HCT116 (cell line): Measurements from ENCODE around the gene SEPHS1. TPM values are rescaled to one million over a fixed set of nuclear protein-coding genes. Genes with fewer than 3 reads are reported as not detected.

Experiments
- ATAC-seq: fragments of 200-7000 bp; cut with Tn5 transposase; 2 replicates; pipeline ENCODE4 v1.9.1; 2020; ENCODE audit warnings: mild to moderate bottlenecking, moderate library complexity
- BruUV-seq: library from RNA; stranded (reverse); fragments of 400-500 nt; replicated peaks from 2 replicates; lab custom pipeline; 2021; lab: Mats Ljungman, UMichigan
- CTCF ChIA-PET: fragments of 300-600 bp; sonication (Branson Sonifier 250); formaldehyde crosslinking; loops from one replicate; lab custom pipeline; 2021; ENCODE audit warnings: antibody characterized with exemption; lab: Charles Lee
- POLR2A ChIA-PET: fragments of 300-600, 350-600 bp; sonication (Branson Sonifier 250); formaldehyde crosslinking; loops from one replicate; lab custom pipeline; 2021; ENCODE audit warnings: antibody characterized with exemption; lab: Charles Lee
- RAD21 ChIA-PET, 2 experiments: fragments of 300-600 bp; sonication (Branson Sonifier 250); formaldehyde crosslinking; loops; one replicate each; lab custom pipeline; 2023; ENCODE audit warnings: low total read pairs in 2 of 2; ENCODE audit not compliant: uncharacterized antibody in 2 of 2, unreplicated experiment in 2 of 2, low non-redundant PET in 1 of 2; lab: Charles Lee
- DNase-seq: peaks from one replicate; pipeline ENCODE4 v3.0.0-alpha.2; 2010; ENCODE audit warnings: low read depth, low spot score
- H2AFZ ChIP-seq: fragments of 200-600 bp; shearing (Covaris generic), sonication (generic); 2 replicates; pipeline ENCODE4 v1.6.1; 2017; ENCODE audit warnings: low read depth, mixed run types, mixed read lengths, antibody characterized with exemption, low read length; ENCODE audit not compliant: poor library complexity, severe bottlenecking
- H3K27ac ChIP-seq: 2 replicates; pipeline ENCODE4 v1.5.1; 2012; ENCODE audit warnings: low read depth, low read length
- H3K27me3 ChIP-seq: fragments of 200-600 bp; sonication (generic); 2 replicates; pipeline ENCODE4 v1.6.1; 2016; ENCODE audit warnings: mixed run types, low read length, mixed read lengths; ENCODE audit not compliant: insufficient read depth
- H3K36me3 ChIP-seq, 2 experiments: fragments of 200-500 bp in 1 of 2; fragments of 200-600 bp in 1 of 2; sonication (Bioruptor generic) in 1 of 2; sonication (generic) in 1 of 2; 2 replicates each; pipeline versions ENCODE4 v1.5.1 to v1.6.1; 2014 to 2016; ENCODE audit warnings: low read length in 2 of 2, inconsistent platforms in 1 of 2, mixed read lengths in 1 of 2, mixed run types in 1 of 2; ENCODE audit not compliant: insufficient read depth in 2 of 2, control insufficient read depth in 1 of 2
- H3K4me1 ChIP-seq, 2 experiments: fragments of 200-600 bp in 1 of 2; sonication (generic) in 1 of 2; 2 replicates each; pipeline versions ENCODE4 v1.5.1 to v1.6.1; 2012 to 2017; ENCODE audit warnings: low read length in 2 of 2, inconsistent platforms in 1 of 2, mild to moderate bottlenecking in 1 of 2, mixed read lengths in 1 of 2, mixed run types in 1 of 2, moderate library complexity in 1 of 2; ENCODE audit not compliant: insufficient read depth in 2 of 2, control insufficient read depth in 1 of 2
- H3K4me2 ChIP-seq: fragments of 200-600 bp; sonication (generic); 2 replicates; pipeline ENCODE4 v1.6.1; 2017; ENCODE audit warnings: mixed run types, low read length, mixed read lengths
- H3K4me3 ChIP-seq, 2 experiments: fragments of 200-600 bp in 1 of 2; sonication (generic) in 1 of 2; replicated peaks in 1 of 2; 2 replicates each; pipeline ENCODE4 v1.5.1; 2011 to 2016; ENCODE audit warnings: low read length in 2 of 2, control low read depth in 1 of 2, low read depth in 1 of 2, mild to moderate bottlenecking in 1 of 2, mixed read lengths in 1 of 2, mixed run types in 1 of 2
- H3K79me2 ChIP-seq: fragments of 200-600 bp; sonication (generic); 2 replicates; pipeline ENCODE4 v1.6.1; 2017; ENCODE audit warnings: mild to moderate bottlenecking, mixed run types, low read length, moderate library complexity, mixed read lengths; ENCODE audit not compliant: insufficient read depth
- H3K9ac ChIP-seq: fragments of 200-600 bp; sonication (generic); 2 replicates; pipeline ENCODE4 v1.6.1; 2016; ENCODE audit warnings: low read length, mixed read lengths
- H3K9me2 ChIP-seq: fragments of 200-600 bp; sonication (generic), shearing (Covaris generic); 2 replicates; pipeline ENCODE4 v1.6.1; 2017; ENCODE audit warnings: mixed run types, mild to moderate bottlenecking, moderate library complexity; ENCODE audit not compliant: insufficient read depth
- H3K9me3 ChIP-seq, 2 experiments: fragments of 200-500 bp in 1 of 2; fragments of 200-600 bp in 1 of 2; sonication (Bioruptor generic) in 1 of 2; sonication (generic) in 1 of 2; 2 replicates each; pipeline ENCODE4 v1.6.1; 2014 to 2017; ENCODE audit warnings: low read length in 2 of 2, mixed read lengths in 2 of 2, inconsistent platforms in 1 of 2, low read depth in 1 of 2, mild to moderate bottlenecking in 1 of 2, mixed run types in 1 of 2, moderate library complexity in 1 of 2; ENCODE audit not compliant: control insufficient read depth in 1 of 2, insufficient read depth in 1 of 2
- H4K20me1 ChIP-seq: fragments of 200-600 bp; sonication (generic), shearing (Covaris generic); 2 replicates; pipeline ENCODE4 v1.6.1; 2017; ENCODE audit warnings: mixed run types, mild to moderate bottlenecking, moderate library complexity; ENCODE audit not compliant: insufficient read depth
- EGR1 ChIP-seq: IDR thresholded peaks from 2 replicates; pipeline ENCODE4 v1.6.1; 2012; ENCODE audit warnings: low read depth
- EZH2 ChIP-seq: fragments of 200-600 bp; sonication (generic); IDR thresholded peaks from 2 replicates; pipeline ENCODE4 v1.6.1; 2017; ENCODE audit warnings: antibody characterized with exemption, mixed run types
- FOSL1 ChIP-seq: IDR thresholded peaks from 2 replicates; pipeline ENCODE4 v1.6.1; 2012; ENCODE audit warnings: low read depth
- JUND ChIP-seq: IDR thresholded peaks from 2 replicates; pipeline ENCODE4 v1.6.1; 2012
- RAD21 ChIP-seq: IDR thresholded peaks from 2 replicates; pipeline ENCODE4 v1.6.1; 2012; ENCODE audit warnings: low read depth, mild to moderate bottlenecking
- SP1 ChIP-seq: IDR thresholded peaks from 2 replicates; pipeline ENCODE4 v1.6.1; 2012; ENCODE audit warnings: low read depth
- SRF ChIP-seq: IDR thresholded peaks from 2 replicates; pipeline ENCODE4 v1.6.1; 2012; ENCODE audit warnings: low read depth
- YY1 ChIP-seq: IDR thresholded peaks from 2 replicates; pipeline ENCODE4 v1.6.1; 2011; ENCODE audit warnings: low read length, low read depth, moderate library complexity, mild to moderate bottlenecking; ENCODE audit not compliant: insufficient replicate concordance; ENCODE audit errors: extremely low read depth
- ZFX ChIP-seq: fragments of 450-650 bp; IDR thresholded peaks from 2 replicates; pipeline ENCODE4 v1.6.1; 2017
- intact Hi-C: fragments of 100-400 bp; cut with micrococcal nuclease; formaldehyde crosslinking; loops from 2 replicates; pipeline ENCODE4 v1.10.0; 2022
- total RNA-seq: library from RNA; stranded (reverse); gene quantifications from one replicate; pipeline ENCODE4 v1.2.1, GENCODE V29; 2021; ENCODE audit not compliant: unreplicated experiment
- TF ChIP-seq, protein P1 (sequence below): IDR thresholded peaks from 2 replicates; pipeline ENCODE4 v1.6.1; 2012
- TF ChIP-seq, protein P2 (sequence below): IDR thresholded peaks from 2 replicates; pipeline ENCODE4 v1.6.1; 2012; ENCODE audit warnings: low read depth

The SEPHS1 gene
- total RNA-seq, 1 experiment from 2014 or later: 51.7 TPM

DNA sequence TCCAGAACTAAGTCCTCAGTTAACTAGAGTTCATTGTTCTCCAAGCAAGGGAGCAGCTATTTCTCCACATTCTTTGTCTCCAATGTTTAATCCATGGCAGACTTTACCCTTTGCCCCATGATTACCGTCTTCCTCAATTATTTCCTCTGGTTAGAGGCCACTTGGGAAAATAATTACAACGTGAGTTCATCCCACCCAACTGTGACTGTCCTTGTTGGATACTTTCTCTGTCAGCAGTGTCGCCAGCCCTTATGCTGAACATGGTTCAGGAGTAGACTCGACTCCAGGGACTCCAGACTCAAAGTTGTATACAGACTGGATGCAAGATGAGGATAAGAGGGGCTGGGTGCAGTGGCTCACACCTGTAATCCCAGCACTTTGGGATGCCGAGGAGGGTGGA lies 17.1 kb upstream of the SEPHS1 start:
- Histone ChIP-seq H3K9me3 (no peaks in the 10 kb centered on the region), H2AFZ (no peak overlapping the region)
- TF ChIP-seq RAD21: no peak
- TF ChIP-seq, protein P1, sequence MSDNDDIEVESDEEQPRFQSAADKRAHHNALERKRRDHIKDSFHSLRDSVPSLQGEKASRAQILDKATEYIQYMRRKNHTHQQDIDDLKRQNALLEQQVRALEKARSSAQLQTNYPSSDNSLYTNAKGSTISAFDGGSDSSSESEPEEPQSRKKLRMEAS: no peak
- no peak for TF ChIP-seq SP1
- TF ChIP-seq EGR1: no peak
- TF ChIP-seq FOSL1: no peak
- no peak for TF ChIP-seq ZFX
- no peak for TF ChIP-seq EZH2
- no peak for TF ChIP-seq JUND
- TF ChIP-seq, protein P2, sequence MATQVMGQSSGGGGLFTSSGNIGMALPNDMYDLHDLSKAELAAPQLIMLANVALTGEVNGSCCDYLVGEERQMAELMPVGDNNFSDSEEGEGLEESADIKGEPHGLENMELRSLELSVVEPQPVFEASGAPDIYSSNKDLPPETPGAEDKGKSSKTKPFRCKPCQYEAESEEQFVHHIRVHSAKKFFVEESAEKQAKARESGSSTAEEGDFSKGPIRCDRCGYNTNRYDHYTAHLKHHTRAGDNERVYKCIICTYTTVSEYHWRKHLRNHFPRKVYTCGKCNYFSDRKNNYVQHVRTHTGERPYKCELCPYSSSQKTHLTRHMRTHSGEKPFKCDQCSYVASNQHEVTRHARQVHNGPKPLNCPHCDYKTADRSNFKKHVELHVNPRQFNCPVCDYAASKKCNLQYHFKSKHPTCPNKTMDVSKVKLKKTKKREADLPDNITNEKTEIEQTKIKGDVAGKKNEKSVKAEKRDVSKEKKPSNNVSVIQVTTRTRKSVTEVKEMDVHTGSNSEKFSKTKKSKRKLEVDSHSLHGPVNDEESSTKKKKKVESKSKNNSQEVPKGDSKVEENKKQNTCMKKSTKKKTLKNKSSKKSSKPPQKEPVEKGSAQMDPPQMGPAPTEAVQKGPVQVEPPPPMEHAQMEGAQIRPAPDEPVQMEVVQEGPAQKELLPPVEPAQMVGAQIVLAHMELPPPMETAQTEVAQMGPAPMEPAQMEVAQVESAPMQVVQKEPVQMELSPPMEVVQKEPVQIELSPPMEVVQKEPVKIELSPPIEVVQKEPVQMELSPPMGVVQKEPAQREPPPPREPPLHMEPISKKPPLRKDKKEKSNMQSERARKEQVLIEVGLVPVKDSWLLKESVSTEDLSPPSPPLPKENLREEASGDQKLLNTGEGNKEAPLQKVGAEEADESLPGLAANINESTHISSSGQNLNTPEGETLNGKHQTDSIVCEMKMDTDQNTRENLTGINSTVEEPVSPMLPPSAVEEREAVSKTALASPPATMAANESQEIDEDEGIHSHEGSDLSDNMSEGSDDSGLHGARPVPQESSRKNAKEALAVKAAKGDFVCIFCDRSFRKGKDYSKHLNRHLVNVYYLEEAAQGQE: no peak
- TF ChIP-seq YY1: no peak
- no peak for TF ChIP-seq SRF
- TF ChIP-seq, all 23 proteins: peak for 0
- Histone ChIP-seq H3K36me3 (no peaks in the 10 kb centered on the region), H3K4me2 (no peak overlapping the region), H3K27me3 (no peaks in the 10 kb centered on the region), H3K4me1 (no peaks in the 10 kb centered on the region), H3K9ac (no peak overlapping the region), H3K27ac (no peak overlapping the region), H3K4me3 (no peak overlapping the region), H3K79me2 (no peaks in the 10 kb centered on the region), H4K20me1 (no peaks in the 10 kb centered on the region), H3K9me2 (no peaks in the 10 kb centered on the region)
- intact Hi-C loops: no loop called here
- BruUV-seq: no TSS peak
- ATAC-seq: no peak
- CTCF ChIA-PET: no interaction called here
- RAD21 ChIA-PET: no interaction called here
- no peak for DNase-seq
- POLR2A ChIA-PET: no interaction called here
